Epithelial cell of esophagus (primary cell): ENCODE results near the gene MAP2K3.

Source experiments
- DNase-seq: peaks from one replicate; pipeline ENCODE4 v3.0.0; 2010; ENCODE audit warnings: low read depth
- H3K4me3 ChIP-seq: 2 replicates; pipeline ENCODE4 v1.5.1; 2011; ENCODE audit warnings: mild to moderate bottlenecking, low read length, control low read depth
- TF ChIP-seq, protein P1 (sequence below): IDR thresholded peaks from 2 replicates; pipeline ENCODE4 v1.5.1; 2011; ENCODE audit warnings: low read depth, mild to moderate bottlenecking, low read length, control low read depth, inconsistent platforms; ENCODE audit not compliant: insufficient read depth; ENCODE audit errors: missing control alignments

The MAP2K3 gene

DNA sequence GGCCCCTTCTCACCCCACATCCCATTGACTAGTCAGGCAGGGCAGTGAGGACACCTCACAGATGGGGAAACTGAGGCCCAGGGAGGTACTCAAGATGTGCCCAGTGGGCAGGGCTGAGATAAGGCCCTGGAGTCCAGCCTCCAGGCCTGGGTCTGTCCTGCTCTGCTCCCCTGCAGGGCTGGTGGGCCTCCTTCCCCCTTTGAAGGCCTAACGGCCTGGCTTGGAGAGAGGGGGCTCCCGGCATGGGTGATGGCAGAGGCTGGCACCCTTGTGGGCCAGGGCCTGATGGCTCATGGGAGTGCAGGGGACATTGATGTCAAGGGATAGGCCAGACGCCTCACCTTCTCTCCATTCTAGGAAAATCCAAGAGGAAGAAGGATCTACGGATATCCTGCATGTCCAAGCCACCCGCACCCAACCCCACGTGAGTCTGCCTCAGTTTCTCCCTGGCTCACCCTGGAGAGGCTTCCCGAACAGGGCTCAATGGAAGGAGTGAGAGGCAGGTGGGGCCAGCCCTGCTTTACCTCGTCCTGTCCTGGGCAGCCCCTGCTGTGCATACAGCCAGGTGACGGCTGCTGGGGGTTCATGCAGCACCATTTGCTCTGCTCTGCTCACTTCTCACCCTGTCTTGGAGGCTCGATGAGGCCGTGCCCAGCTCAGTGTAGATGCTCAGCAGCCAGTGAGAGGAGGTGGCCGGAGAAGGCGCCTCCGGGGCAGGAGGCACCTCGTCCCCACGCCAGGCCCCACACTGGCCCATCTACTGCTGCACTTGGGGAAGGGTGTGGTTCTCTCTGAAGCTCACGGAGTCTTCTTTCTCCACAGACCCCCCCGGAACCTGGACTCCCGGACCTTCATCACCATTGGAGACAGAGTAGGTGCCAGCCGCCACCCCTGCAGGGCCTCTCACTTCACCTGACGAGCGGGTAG, 13.8 kb downstream of the MAP2K3 start:
- no peak for DNase-seq
- TF ChIP-seq, protein P1, sequence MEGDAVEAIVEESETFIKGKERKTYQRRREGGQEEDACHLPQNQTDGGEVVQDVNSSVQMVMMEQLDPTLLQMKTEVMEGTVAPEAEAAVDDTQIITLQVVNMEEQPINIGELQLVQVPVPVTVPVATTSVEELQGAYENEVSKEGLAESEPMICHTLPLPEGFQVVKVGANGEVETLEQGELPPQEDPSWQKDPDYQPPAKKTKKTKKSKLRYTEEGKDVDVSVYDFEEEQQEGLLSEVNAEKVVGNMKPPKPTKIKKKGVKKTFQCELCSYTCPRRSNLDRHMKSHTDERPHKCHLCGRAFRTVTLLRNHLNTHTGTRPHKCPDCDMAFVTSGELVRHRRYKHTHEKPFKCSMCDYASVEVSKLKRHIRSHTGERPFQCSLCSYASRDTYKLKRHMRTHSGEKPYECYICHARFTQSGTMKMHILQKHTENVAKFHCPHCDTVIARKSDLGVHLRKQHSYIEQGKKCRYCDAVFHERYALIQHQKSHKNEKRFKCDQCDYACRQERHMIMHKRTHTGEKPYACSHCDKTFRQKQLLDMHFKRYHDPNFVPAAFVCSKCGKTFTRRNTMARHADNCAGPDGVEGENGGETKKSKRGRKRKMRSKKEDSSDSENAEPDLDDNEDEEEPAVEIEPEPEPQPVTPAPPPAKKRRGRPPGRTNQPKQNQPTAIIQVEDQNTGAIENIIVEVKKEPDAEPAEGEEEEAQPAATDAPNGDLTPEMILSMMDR: no peak
- no peak overlapping the region for H3K4me3 ChIP-seq

DNA sequence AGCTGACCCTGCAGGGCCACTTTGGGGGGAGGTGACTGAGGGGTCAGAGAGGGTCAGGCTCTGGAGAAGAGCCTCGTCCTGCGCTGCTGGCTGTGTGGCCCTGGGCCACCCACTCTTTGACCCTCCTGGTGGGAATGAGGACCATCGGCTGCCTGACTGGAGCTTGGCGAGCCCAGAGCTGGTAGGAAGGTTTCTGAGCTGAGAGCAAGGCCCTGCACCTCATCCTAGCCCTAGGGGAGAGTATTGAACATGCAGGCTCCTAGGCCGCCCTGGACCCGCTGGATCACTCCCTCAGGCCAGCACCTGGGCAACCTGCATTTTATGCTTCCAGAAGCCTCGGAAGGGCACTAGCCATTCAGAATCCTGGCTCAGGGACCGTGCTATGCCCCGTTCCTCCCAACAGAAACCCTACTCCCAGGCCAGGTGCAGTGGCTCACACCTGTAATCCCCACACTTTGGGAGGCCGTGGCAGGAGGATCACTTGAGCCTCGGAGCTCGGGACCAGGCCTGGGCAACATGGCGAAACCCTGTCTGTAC, 14.5 kb downstream of the MAP2K3 start:
- DNase-seq: no peak
- TF ChIP-seq, protein P1: no peak
- H3K4me3 ChIP-seq: no peak overlapping the region

DNA sequence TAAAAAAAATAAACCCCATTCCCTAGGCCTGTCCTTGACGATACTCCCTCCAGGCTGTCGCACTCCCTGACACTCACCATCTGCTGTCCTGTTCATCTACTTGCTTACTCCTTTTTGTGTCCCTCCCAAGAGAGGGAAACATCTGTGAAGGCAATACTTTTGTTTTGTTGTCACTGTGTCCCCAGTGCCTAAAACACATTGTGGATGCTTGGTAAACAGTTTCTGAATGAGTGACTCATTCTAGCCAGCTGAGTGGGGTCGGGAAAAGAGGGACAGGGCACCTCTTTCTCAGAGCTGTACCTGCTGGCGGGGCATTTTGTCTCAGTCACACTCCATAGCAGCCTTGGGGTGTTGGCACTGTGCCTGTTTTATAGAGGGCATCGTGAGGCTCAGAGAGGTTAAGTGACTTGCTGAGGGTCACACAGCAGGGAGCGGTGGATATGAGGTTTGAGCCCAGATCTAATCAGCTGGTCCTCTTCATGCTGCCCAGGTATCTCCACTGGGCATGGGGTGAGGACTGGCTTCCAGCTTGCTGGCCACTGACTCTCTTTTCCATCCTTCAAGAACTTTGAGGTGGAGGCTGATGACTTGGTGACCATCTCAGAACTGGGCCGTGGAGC, 15.6 kb downstream of the MAP2K3 start:
- DNase-seq: no peak
- H3K4me3 ChIP-seq: no peak overlapping the region
- TF ChIP-seq, protein P1: no peak

DNA sequence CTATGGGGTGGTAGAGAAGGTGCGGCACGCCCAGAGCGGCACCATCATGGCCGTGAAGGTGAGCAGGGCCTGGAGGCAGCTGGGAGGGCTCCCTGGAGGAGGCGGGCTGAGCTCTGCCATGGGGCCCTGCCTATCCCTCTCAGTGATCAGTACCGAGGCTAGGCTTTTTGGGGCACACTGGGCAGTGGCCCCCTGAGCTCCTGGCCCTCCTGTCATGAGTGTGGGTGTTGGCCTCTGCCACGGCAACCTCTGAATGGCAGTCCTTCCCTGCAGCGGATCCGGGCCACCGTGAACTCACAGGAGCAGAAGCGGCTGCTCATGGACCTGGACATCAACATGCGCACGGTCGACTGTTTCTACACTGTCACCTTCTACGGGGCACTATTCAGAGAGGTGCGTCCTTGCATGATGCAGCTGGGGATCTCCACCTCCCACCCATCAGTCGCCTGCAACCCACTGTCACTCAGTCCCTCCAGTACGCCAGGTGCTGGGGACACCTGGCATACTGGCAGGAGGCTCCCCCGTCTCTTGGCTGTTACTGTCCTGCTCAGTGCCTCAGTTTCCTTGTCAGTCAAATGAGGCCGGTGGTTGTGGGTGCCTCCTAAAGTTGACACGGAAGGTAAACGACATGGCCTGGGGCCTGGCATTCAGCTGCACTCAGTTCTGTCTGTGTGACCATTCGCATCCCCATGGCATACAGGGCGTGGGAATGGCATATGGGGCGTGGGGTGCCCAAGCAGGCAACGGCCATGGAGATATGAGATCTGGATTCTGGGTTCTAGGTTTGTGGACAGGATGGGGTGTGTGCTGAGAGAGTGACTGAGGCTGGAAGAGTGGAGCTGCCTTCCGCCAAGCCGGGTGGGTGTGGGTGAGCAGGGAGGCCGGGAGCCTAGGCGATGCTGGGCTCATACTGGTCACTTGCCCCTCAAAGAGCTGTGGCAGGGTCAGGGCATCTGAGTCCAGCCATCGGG, 16.4 kb downstream of the MAP2K3 start:
- no peak overlapping the region for H3K4me3 ChIP-seq
- TF ChIP-seq, protein P1: no peak
- no peak for DNase-seq

DNA sequence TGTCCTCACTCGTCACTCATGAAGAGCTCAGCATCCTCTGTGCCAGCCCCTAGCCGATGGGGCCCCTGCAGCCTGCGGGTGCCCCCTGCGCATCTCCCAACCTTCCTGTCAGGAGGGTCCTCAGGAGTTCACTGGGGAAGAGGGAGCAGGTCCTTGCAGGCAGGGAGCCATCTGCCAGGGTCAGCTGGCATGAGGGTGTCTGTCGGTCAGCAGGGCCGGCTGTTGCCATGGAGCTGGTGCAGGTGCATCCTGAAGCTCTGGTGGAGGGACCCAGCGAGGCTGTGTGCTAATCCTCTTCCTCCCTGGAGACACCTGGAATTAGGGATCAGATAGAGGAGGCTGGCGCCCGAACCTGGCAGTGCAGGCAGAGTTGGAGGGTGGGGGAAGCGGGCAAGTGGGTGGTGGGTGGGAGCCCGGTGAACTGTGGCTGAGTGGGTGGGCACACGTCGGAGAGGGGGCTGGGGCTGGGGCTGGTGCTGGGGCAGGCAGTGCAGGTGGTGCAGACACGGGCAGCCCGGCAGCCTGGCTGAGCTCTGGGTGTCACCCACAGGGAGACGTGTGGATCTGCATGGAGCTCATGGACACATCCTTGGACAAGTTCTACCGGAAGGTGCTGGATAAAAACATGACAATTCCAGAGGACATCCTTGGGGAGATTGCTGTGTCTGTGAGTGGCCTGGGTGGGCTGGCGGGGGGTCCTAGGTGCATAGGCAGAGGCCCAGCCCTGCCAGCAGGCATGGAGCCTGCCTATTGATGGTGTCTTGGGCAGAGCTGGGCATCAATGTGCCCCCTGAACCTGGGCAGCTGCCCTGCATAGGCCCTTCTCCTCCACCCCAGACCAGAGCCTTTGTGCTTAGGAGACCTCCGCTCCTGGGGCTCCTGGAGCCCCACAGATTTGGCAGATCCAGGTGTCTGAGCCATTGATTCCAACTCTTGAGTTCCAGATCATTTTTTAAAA, 17.4 kb downstream of the MAP2K3 start:
- H3K4me3 ChIP-seq: no peak overlapping the region
- TF ChIP-seq, protein P1: no peak
- no peak for DNase-seq
